Cardiac fibroblast (primary cell): Measurements from ENCODE around the gene NAT9.

Experiments
- DNase-seq, 2 donors: peaks; one replicate each; pipeline versions ENCODE4 v3.0.0 to v3.0.0-alpha.2; 2010; ENCODE audit warnings: low read depth in 2 of 2
- H3K4me3 ChIP-seq, 2 donors: replicated peaks in 1 of 2; 1 replicate in 1 of 2; 2 replicates in 1 of 2; pipeline ENCODE4 v1.5.1; 2011; ENCODE audit warnings: low read depth in 2 of 2, low read length in 2 of 2, mild to moderate bottlenecking in 2 of 2, moderate library complexity in 1 of 2
- CTCF ChIP-seq: IDR thresholded peaks from one replicate; pipeline ENCODE4 v1.5.1; 2011; ENCODE audit warnings: low read depth, mild to moderate bottlenecking, low read length, inconsistent platforms

The NAT9 gene

GRCh38 chr17:74764751-74765286, 11.3 kb downstream of the NAT9 start:
- H3K4me3 ChIP-seq: no peak overlapping the region
- no peak for TF ChIP-seq CTCF
- DNase-seq: no peak

- H3K4me3 ChIP-seq: no peak overlapping the region
- no peak for TF ChIP-seq CTCF
Observed at GRCh38 chr17:74763565-74764387, 12.4 kb downstream of the NAT9 start.

GRCh38 chr17:74761931-74762330, 14.2 kb downstream of the NAT9 start:
- no peak for TF ChIP-seq CTCF
- no peak overlapping the region for H3K4me3 ChIP-seq
- no peak for DNase-seq

More at GRCh38 chr17:74763565-74764387, 12.4 kb downstream of the NAT9 start:
- DNase-seq: no peak

GRCh38 chr17:74761419-74761818, 14.7 kb downstream of the NAT9 start:
- no peak overlapping the region for H3K4me3 ChIP-seq
- DNase-seq: no peak
- TF ChIP-seq CTCF: no peak

- DNase-seq: no peak
- H3K4me3 ChIP-seq: no peak overlapping the region
- no peak for TF ChIP-seq CTCF
Observed at GRCh38 chr17:74760404-74761105, 15.6 kb downstream of the NAT9 start.

GRCh38 chr17:74759941-74760340, 16.2 kb downstream of the NAT9 start:
- TF ChIP-seq CTCF: no peak

More at GRCh38 chr17:74759941-74760340, 16.2 kb downstream of the NAT9 start:
- no peak for DNase-seq
- no peak overlapping the region for H3K4me3 ChIP-seq
